Heart left ventricle (tissue), 16 donors: ENCODE data around the gene PRDM5. TPM values are rescaled to one million over a fixed set of nuclear protein-coding genes. Genes with fewer than 3 reads are reported as not detected.

Experiments used
- ATAC-seq, 4 donors: fragments of 200-7000 bp; cut with Tn5 transposase; one replicate each; pipeline ENCODE4 v1.9.1; 2020 to 2022; ENCODE audit warnings: moderate library complexity in 4 of 4, mild to moderate bottlenecking in 3 of 4, moderate number of reproducible peaks in 1 of 4
- DNase-seq, 5 donors: peaks; one replicate each; pipeline ENCODE4 v3.0.0-alpha.2; 2020
- H3K27ac ChIP-seq, 12 donors: fragments of 200-600 bp; sonication (generic) in 4 of 12; one replicate each; pipeline versions ENCODE4 v1.5.0 to v1.8.0; 2016 to 2022; ENCODE audit warnings: mild to moderate bottlenecking in 2 of 12
- H3K27me3 ChIP-seq, 9 donors: fragments of 200-600 bp; sonication (generic) in 2 of 9; one replicate each; pipeline versions ENCODE4 v1.5.1 to v1.8.0; 2016 to 2022; ENCODE audit warnings: mild to moderate bottlenecking in 3 of 9
- H3K36me3 ChIP-seq, 9 donors: fragments of 200-600 bp; sonication (generic) in 2 of 9; one replicate each; pipeline versions ENCODE4 v1.5.0 to v1.8.0; 2018 to 2022; ENCODE audit warnings: mild to moderate bottlenecking in 2 of 9
- H3K4me1 ChIP-seq, 12 donors: fragments of 200-600 bp; sonication (generic) in 4 of 12; one replicate each; pipeline versions ENCODE4 v1.5.0 to v1.8.0; 2016 to 2022; ENCODE audit warnings: mild to moderate bottlenecking in 3 of 12
- H3K4me3 ChIP-seq, 12 donors: fragments of 200-600 bp; sonication (generic) in 4 of 12; one replicate each; pipeline versions ENCODE4 v1.5.0 to v1.8.0; 2017 to 2022; ENCODE audit warnings: mild to moderate bottlenecking in 9 of 12, moderate library complexity in 4 of 12
- H3K9me3 ChIP-seq, 12 donors: fragments of 200-600 bp; sonication (generic) in 4 of 12; one replicate each; pipeline versions ENCODE4 v1.5.0 to v1.8.0; 2016 to 2022; ENCODE audit warnings: mild to moderate bottlenecking in 1 of 12
- CTCF ChIP-seq, 12 donors: fragments of 200-600 bp; sonication (generic) in 4 of 12; IDR thresholded peaks; one replicate each; pipeline versions ENCODE4 v1.5.0 to v1.8.0; 2018 to 2022; ENCODE audit warnings: antibody characterized with exemption in 12 of 12, mild to moderate bottlenecking in 5 of 12
- POLR2A ChIP-seq, 2 donors: fragments of 450-650 bp; IDR thresholded peaks; one replicate each; pipeline ENCODE4 v1.6.1; 2017; ENCODE audit warnings: antibody characterized with exemption in 2 of 2, mild to moderate bottlenecking in 2 of 2, moderate library complexity in 2 of 2
- WGBS, 4 donors: extraction: QIAGEN DNeasy Blood & Tissue Kit in 2 of 4; methylation state at CpG; one replicate each; pipeline versions ENCODE4 v1.1.5 to v1.1.7; 2013 to 2018; 5-methylcytosine and 5-hydroxymethylcytosine counted together
- intact Hi-C, 10 donors: fragments of 100-400 bp; cut with DNase I; formaldehyde crosslinking; loops; one replicate each; pipeline versions ENCODE4 v1.11.1 to v1.14.2; 2022
- polyA plus RNA-seq, 2 donors: library from polyadenylated mRNA; stranded (reverse); fragments of 200-250 nt; gene quantifications; one replicate each; pipeline ENCODE4 v1.2.3, GENCODE V29; 2013
- total RNA-seq, 9 donors: library from RNA; depleted of rRNA in 2 of 9; stranded (reverse); fragments of >200 nt in 2 of 9; fragmentation: NEBNext Ultra II Directional in 3 of 9; extraction: Animal tissue kit (Norgen Biotek cat#: 25700) in 3 of 9; gene quantifications; one replicate each; pipeline versions ENCODE4 v1.1.0 to v1.2.4, GENCODE V29; 2016 to 2023
- donor health status: ischemic (EF 13 %, LVEDD 7.1; RV severe dilation, severe dysfunction).
- donor health status: healthy with polysubstance abuse.
- donor health status: DM: no; HTN: yes; CAD: no.
- donor health status: DM: no; HTN: no; CAD: no.
- donor health status: ischemic (EF 25% LVEDD 6.9; RV normal size, moderate dysfunction).
- donor health status: ischemic (EF 25% LVEDD 5.7; RV mildly dilated, moderate dysfunction).
- donor health status: healthy.
- donor health status: DM: yes; HTN: yes; CAD: no.
- donor health status: ischemic (EF 35%, LVEDD 5.7; RV mildly dilated, moderate dysfunction).
- donor health status: nonischemic (EF 11% LVEDD 7.7; RV severe dilation, severe dysfunction).
- donor health status: DM: yes; HTN: yes; CAD: no.
- donor health status: PGD.
- donor health status: ischemic (EF 29% LVEDD 5.4; RV normal size, mild dysfunction).
- donor health status: nonischemic (EF 23%, LVEDD 6.1; RV moderate dilation, normal function).

PRDM5 gene
- total and polyA plus RNA-seq, 11 donors = 2.0 to 19.7 (median 9.1) TPM

DNA sequence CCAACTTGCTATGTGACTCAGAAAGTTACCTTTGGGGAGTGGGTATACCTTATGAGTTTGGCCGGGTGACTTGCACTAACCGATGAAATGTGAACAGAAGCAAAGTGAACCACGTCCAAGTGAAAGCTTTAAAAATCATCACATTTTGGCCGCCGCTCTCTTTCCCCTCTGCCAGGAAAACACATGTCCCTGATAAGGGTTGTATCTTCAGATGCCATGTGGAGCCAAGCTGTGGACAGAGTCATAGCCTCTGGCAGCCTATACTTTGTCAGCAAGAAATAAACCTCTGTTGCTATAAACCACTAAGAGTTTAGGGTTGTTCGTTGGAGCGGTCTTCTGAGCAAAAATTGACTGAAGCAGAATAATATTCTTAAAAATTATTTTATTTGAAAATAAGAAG is 92.3 kb downstream of the PRDM5 start:
- TF ChIP-seq CTCF (IDR thresholded peaks at IDR 0.05) = no peak
- intact Hi-C loops = no loop called here
- Histone ChIP-seq H3K27me3 (no peaks in the 10 kb centered on the region), H3K4me3 (no peak overlapping the region), H3K4me1 (peaks cover 0 to 17% (median 0%) of the 10 kb centered on the region in 12 donors), H3K36me3 (no peaks in the 10 kb centered on the region), H3K9me3 (peaks cover 0 to 19% (median 5%) of the 10 kb centered on the region in 12 donors), H3K27ac (peak overlapping the region in 7 of 12 donors; percentile 41 to 79 (median 66))
- peak in 4 of 5 donors; percentile 46 to 63 (median 56) for DNase-seq
- ATAC-seq = peak; percentile 95 to 98 (median 96)
- 31 to 44% (median 38%) methylated on average over 7 of the region's 7 CpGs for WGBS, 4 donors

DNA sequence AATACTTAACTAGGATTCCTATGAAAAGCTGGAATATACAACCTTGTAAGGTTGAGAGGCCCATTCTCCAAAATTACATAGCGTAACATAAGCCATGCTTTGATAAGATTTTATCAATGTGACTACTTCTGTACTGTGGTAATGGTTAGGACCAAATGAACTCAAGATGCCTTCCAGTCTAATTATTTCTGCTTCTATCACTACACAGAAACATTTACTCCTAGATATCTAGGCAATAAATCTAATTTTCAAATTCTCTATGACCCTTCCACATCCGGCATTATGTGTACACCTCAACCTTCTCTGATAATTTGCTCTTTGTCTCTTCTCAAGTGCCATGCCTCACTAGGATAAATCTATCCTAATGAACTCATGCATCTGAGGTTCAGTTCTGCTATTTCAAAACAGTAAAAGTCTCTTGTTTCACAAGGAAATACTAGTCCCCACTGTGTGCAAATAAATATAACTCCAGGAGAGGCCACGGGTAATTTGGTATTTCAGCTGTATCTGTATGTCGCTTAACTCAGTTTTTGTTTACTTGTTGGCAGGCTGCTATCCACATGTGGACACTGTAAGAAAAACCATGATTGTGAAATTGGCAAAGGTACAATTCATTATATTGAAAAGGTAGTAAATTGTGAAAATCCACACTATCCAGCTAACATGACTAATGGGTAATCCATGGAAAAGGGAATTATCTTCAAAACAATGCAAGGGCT is 93.3 kb downstream of the PRDM5 start:
- intact Hi-C loops = no loop called here
- H3K4me3 ChIP-seq = no peak overlapping the region
- H3K27ac ChIP-seq = peak overlapping the region in 5 of 12 donors; percentile 42 to 79 (median 71)

GRCh38 chr4:120826853-120827252 is 95.7 kb downstream of the PRDM5 start:
- Histone ChIP-seq H3K27ac (no peak overlapping the region), H3K36me3 (no peaks in the 10 kb centered on the region), H3K27me3 (no peaks in the 10 kb centered on the region), H3K4me1 (peaks cover 0 to 17% (median 0%) of the 10 kb centered on the region in 12 donors), H3K4me3 (no peak overlapping the region), H3K9me3 (no peaks in the 10 kb centered on the region)
- intact Hi-C loops = no loop called here
- ATAC-seq (no peak), DNase-seq (no peak)
- 93 to 97% (median 94%) methylated on average over 6 of the region's 6 CpGs for WGBS, 4 donors
- no peak for TF ChIP-seq POLR2A (IDR thresholded peaks at IDR 0.05)
- TF ChIP-seq CTCF (IDR thresholded peaks at IDR 0.05) = no peak

More for the DNA sequence above, 93.3 kb downstream of the PRDM5 start:
- Histone ChIP-seq H3K36me3 (no peaks in the 10 kb centered on the region), H3K27me3 (no peaks in the 10 kb centered on the region), H3K4me1 (peaks cover 0 to 17% (median 0%) of the 10 kb centered on the region in 12 donors), H3K9me3 (peaks cover 0 to 12% (median 1%) of the 10 kb centered on the region in 12 donors)
- ATAC-seq (no peak), DNase-seq (no peak)
- TF ChIP-seq POLR2A (IDR thresholded peaks at IDR 0.05) (no peak), CTCF (IDR thresholded peaks at IDR 0.05) (no peak)
- 63 to 77% (median 67%) methylated on average over 4 of the region's 4 CpGs for whole genome bisulfite sequencing, 4 donors

- TF ChIP-seq POLR2A (IDR thresholded peaks at IDR 0.05) (no peak), CTCF (IDR thresholded peaks at IDR 0.05) (no peak)
- intact Hi-C loops = no loop called here
- H3K27me3 ChIP-seq = no peaks in the 10 kb centered on the region
- no peaks in the 10 kb centered on the region for H3K36me3 ChIP-seq
- no peak overlapping the region for H3K4me3 ChIP-seq
- DNase-seq (no peak), ATAC-seq (no peak)
- WGBS, 4 donors = 26 to 58% (median 35%) methylated on average over 1 of the region's 1 CpG
- H3K4me1 ChIP-seq = peaks cover 0 to 17% (median 0%) of the 10 kb centered on the region in 12 donors
- no peak overlapping the region for H3K27ac ChIP-seq
- no peaks in the 10 kb centered on the region for H3K9me3 ChIP-seq
Measured at GRCh38 chr4:120826449-120826848, 96.1 kb downstream of the PRDM5 start.
